ENCODE data around the gene INPP5A.
"Not testable (repeated sequence)": the region's sequence is repeated elsewhere in the genome, so short reads cannot be mapped to it uniquely, and the experiment has no call there.

Gene INPP5A

DNA sequence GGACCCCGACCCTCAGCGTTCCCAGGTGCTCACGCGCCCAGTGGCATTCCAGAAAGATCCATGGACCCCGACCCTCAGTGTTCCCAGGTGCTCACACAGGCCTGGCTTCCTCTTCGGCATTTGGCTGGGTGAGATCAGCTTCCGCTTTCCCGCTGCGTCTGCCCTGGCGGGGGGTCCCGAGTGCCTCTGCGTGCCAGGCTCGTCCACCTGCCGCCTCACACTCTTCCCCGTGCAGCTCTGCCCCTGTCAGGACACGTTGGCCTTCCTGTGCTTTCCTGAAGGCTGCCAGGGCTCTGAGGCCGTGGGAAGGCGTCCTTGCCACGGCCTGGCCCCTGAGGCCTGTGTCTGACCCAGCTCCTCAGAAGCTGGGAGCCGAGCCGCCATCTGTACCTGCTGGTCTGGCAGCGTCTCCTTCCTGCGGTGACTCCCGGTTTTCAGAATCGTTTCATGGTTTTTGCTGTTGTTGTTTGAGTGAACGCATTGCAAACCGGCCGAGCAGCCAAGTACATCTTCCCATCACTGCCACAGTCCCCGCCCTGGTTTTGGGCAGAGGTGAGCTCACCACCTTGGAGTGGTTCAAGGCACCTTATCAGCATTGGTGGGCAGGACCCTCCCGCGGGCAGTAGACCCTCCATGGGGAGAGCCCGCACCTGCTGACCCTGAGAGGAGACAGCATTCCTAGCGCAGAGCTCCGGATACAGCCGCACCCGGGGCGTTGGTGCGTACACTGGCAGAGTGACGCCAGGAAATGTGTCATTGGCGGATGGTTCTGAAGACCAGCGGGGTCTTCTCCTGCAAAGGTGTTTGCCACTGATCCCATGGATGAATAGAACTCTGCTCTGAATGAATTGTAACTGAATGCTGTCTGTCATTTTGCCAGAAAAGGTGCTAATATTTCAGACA, 231.0 kb downstream of the INPP5A start:
- DNase-seq (ENCODE audit: low read depth) = no peak

DNA sequence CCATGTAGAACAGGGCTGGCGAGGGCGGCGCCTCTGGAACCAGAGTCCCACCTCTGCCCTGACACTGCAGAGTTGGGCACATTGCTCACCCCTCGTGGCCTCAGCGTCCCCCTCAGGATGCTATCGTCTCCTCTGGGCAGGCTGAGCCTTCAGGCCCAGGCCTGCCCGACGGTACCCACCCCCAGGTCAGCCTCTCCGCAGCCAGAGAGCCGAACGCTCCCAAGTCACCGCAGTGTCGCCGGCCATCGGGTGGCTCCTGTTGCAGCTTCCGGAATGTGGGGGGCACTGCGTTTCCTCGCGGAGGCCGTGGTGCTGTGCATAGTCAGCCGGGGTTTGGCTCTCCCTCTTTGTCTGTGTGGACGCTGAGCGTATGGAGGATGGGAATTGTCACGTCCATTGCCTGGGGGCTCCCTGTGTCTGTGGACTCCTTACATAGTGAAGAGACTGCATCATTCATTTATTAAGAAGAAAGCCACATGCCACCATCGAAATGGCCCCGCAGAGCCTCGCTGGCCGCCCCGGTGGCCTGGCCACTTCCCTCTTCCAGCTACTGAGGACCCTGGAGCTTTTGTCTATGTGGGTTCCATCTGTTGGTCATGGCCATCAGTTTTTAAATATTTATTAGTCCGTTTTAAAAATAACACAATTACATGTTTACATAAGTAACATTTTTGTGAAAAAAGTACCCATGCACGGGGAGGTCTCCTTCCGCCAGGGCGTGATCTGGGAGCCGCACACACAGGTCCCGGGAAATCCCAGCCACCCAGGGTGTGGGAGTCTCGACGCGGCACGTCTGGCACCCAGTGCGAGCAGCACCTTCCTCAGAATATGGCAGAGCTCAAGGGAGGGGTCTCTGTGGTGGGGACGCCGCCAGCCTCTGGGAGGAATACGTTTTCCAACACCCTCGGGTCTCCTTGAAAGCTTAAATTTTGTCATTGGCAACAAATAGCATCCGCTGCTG, 232.8 kb downstream of the INPP5A start:
- no peak for DNase-seq (ENCODE audit: low read depth)

DNA sequence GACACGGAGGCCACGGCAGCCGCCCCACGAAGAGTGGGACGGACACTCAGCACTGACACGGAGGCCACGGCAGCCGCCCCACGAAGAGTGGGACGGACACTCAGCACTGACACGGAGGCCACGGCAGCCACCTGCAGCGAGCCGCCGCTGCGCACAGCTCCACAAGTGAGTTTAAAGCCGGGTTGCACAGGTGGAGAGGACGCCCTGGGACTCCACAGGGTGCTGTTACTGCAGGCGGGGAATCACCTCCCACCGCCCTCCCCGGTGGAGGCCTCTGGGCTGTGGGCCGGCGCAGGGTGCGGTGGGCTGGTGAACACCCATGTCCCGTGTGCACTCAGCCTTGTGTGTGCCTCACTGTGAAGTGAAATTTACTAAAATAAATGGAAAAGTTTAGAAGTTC, 235.2 kb downstream of the INPP5A start:
- DNase-seq (ENCODE audit: low read depth) = not testable (repeated sequence)

DNA sequence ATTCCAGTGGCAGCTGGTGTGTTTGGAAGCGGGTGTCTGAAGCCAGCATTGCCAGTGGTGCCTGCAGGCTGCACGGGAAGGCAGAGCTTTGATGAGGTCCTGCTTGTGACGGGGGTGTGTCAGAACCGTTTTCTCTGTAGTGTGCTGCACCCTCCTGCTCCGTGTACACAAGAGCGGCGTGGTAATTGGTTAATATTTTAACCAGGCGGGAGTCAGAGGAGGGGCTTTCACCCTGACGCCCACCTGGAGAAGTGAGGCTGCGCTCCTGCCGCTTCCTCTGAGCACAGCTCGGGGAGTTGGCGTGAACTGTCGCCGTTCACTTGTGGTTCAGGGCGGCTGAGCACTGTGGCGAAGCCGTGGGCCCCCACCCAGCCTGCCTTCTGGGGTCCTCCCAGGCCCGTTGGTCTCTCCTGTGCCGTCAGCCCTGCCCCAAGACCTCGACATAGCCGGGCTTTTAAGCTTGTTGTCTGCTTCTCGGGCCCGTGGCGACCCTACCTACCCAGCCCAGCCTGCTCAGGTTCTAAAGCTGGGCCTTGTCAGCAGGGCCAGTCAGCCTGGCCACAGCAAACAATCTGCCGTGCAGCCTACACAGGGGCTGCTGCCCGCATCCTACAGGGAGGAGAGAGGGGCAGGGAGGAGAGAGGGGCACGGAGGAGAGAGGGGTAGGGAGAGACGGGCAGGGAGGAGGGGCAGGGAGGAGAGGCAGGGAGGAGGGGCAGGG, 236.8 kb downstream of the INPP5A start:
- DNase-seq (ENCODE audit: low read depth) = no peak

DNA sequence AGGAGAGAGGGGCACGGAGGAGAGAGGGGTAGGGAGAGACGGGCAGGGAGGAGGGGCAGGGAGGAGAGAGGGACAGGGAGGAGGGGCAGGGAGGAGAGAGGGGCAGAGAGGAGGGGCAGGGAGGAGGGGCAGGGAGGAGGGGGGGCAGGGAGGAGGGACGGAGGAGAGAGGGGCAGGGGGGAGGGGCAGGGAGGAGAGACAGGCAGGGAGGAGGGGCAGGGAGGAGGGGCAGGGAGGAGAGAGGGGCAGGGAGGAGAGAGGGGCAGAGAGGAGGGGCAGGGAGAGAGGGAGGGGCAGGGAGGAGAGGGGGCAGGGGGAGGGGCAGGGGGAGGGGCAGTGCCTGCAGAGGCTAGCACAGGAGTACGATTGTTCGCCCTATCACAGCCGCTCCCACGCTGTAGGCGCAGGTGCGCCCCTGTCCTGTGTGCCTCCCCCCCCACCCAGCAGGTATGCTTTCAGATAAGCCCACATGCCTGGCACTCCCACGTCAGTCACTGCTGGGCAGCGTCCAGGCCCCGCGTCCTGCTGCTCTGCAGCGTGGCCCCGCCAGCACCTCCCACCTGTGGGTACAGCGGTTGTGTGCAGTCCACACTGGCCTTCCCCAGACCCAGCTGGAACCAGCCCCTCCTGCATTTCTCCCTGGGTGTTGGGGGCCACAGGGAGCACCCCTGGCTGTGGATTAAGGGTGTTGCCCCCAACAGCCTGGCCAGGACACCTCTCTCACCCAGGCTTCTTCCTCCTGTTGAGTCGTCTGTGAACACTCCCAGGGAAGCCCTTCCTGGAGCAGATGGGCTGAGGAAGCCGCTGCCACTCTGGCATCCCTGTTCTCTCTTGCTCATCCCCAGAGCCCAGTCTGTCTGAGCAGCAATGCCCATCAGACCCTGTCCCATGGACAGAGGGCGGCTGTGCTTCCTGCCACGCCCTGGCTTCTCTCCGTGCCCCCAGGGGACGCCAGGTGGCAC, 237.6 kb downstream of the INPP5A start:
- DNase-seq (ENCODE audit: low read depth) = no peak

DNA sequence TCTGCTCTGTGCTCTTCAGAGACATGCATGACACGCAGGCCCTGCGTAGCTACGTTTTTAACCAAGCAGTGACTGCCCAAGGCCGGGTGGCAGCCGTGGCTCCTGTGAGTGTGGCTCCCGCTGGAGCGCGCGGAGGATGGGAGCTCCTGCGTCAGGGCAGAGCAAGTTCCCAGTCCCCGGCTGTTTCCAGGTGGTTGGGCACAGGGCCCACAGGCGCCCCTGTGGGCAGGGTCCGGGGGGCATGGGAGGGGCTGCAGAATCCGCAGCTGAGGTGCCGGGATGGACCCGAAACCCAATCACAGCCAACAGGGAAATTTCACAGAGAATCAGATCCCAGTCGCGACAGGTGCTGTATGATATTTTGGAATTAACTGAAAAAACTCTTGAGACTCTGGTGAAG, 238.6 kb downstream of the INPP5A start:
- DNase-seq (ENCODE audit: low read depth) = no peak

DNA sequence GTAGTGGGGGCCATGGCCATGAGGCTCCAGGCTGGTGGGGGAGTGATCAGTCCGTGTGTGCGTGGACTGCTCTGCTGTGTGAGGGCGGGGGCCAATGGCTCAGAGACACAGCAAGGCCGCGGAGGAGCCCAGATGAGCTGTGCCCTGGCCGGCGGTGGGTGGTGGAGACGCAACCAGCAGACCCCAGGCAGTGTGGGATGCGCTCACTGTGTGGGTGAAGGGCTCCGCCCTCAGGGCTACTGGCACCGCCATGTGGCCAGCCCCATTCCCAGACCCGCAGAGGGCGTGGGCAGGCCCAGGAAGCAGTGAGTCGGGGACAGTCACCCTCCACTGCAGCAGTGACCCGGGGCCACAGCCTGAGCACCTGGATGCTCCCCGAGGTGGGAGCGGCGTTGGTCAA, 239.2 kb downstream of the INPP5A start:
- DNase-seq (ENCODE audit: low read depth) = no peak

DNA sequence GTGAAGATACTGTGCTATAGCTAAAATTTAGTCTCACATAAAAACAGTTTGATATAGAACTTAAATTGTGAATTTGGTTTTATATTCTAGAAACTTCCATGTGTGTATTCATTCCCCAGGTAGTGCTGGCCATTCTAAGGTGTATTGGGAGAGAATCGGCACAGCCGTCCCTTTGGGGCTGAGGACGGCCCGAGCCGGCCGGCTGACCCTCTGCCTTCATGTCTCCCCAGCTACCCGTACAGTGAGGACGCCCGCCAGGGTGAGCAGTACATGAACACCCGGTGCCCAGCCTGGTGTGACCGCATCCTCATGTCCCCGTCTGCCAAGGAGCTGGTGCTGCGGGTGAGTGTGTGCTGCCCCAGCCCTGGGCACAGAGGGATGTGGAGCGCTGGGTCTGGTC, 239.9 kb downstream of the INPP5A start:
- no peak for DNase-seq (ENCODE audit: low read depth)

DNA sequence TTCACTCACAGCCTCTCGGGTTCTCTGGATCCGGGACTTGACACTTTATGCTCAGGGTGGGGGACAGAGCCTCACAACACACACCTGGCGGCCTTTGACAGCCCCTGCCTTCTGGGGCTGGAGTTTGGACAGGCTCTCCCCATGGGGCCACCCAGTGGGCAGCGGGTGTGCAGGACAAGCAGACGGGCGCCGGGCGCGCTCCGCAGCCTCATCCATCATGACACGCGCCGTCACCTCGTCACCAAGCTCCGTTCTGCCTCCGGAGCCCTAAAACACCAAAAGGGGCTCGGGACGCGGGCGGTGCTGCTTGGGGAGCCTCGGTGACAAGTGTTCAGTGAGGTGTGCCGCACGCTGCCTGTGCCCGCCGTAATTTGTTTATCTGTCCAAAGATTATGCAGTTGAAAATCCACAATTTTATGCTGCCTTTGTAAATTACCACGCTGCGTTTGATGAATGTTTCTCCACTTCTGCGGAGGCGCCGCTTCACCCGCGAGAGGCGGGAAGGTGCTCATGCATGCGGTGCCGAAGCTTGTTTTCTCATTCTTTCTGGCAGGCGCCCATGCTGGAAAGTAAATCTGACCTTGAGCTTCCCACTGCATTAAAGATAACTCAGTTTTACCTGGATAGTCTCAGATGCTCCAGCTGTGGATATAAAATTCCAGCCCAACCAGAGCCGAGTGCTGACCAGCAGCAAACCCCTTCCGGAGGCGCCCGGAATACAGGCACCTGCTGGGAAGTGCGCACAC, 242.1 kb downstream of the INPP5A start:
- DNase-seq (ENCODE audit: low read depth) = no peak

DNA sequence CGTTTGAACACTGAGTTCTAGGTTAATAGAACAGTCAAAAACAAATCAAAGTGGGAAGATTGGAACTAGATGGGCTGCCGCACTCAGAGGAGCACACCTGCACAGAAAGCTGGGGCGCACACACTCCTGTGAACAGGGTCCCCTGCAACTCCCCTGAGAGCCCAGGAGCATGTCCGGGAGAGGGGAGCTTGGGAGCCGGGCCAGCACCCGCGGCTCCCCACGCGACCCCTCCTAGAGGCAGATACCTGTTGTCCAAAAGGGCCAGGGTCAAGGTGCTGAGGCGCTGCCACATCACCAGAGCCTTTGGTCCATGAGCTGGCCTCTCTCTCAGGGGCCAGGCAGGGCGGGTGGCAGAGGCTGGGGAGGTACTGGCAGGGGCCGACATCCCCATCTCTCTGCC, 242.8 kb downstream of the INPP5A start:
- no peak for DNase-seq (ENCODE audit: low read depth)

DNA sequence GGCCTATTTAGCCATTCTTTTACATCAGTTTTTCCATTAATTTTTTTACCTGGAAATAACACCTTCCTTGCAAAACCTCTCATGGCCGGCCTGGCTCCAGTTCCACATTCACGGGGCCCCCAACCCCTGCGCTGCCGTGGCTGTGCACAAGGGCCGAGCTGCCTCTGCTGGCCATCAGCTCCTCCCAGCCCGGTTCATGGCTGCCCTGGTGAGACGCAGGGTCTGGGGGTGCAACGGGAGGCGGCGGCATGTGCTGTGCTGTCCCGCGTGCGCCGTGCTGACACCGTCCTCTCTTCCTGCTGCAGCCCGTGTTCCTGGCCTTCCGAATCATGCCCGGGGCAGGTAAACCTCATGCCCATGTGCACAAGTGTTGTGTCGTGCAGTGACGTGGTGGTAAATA, 244.0 kb downstream of the INPP5A start:
- no peak for DNase-seq (ENCODE audit: low read depth)

DNA sequence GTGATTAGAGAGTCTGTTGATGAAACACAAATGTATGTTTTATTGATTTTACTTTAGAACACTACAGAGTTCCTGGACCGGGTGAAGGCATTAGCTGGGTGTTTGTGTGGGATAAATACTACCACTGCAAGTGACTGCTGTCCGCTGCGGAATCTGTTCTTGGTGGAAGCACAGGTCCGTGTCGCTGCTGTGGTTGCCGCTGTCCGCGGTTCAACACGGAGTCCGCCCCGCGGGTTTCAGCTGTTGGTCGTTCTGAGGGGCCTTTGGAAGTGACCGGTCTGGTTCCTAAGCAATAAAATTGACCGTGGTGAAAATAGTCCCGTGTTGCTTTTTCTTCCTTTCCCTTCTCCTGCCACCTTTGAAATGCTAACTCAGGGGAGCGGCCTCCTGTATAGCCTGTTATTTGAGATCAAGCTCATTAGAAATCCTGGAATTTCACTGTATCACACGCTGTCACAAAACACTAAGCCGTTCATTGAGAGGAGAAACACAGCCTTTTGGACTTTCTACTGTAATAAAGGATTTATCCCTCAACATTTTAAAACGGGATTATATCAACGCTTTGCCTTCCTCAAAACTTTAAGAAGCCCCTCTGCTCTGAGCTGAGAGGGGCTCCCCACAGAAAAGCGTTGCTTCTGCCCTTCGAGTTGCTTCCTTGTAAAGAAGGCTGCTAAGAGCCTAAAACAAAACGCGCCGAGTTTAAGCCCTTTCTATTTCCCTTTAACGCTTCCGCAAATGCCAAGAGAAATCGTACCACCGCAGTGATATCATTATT, 245.8 kb downstream of the INPP5A start:
- DNase-seq (ENCODE audit: low read depth) = no peak

DNA sequence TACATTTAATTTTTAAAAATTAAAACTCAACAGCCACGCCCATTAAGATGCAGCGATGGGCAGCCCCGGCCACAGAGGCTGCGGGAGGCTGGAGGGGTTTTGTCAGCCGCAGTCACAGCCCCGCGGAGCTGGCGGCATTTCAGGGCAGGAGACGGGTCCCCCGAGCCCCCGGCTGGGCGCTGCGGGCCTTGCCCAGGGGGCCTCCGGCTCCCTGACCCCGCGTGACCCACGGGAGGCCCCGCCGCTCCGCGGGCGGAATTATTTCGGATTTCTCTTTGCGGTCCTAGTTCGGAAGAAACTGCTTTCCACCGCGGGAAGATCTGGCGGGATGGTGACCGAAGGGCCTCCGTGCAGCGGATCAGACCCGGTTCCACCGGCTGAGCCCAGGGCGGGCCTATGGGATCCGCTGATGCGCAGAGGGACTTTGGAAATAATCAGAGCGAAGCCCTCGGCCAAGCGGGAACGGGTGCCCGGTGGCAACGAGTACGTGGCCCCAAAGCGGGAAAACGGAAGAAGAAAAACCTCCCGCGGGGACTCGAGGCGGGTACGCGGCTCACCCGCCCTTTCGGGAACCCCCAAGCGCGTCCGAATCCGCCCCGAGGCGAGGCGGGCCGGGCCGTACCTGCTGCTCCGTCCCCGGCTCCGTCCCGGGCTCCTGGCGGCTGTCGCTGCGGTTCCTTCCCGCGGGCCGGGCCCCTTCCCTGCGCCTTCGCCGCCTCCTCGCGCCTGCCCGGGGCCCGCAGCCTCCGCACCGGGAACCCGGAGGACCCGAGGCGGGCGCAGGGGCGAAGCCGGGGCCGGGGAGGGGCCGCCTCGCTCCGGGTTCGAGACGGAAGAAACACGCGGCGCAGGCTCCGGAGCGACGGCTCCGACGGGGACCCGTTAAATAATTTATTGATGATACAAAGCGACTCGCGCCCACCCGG, 246.6 kb downstream of the INPP5A start:
- no peak for DNase-seq (ENCODE audit: low read depth)

DNA sequence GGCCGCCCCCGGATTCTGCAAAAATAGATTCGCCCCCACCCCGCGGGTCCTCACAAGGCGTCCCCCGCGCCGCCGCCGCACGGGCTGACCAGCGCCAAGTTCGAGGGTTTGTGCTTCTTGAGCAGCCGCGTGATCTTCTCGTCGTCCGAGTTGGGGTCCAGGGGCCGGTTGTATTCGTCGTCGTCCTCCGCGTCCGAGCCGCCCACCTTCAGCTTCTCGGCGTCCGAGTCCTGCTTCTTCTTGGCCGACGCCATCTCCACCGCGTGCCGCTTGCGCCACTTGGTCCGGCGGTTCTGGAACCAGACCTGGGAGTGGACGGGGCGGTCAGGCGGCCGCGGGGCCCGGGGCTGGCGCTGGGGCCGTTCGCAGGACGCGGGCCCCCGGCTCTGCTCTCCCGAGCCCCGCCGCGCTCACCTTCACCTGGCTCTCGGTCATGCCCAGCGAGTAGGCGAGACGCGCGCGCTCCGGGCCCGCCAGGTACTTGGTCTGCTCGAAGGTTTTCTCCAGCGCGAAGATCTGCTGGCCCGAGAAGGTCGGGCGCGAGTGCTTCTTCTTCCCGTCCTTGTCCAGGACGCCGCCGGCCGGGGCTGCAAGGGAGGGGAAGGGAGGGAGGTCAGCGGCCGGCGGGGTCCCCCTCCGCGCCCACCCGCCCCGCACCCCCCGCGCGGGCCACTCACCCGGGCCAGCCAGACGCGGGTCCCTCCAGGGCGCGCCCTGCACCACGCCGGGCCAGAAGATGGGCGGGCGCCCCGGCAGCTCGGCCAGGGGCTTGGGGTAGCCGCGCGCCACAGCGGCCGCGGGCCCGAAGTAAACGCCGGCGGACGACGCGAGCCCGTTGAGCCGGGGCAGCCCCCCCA, 247.5 kb downstream of the INPP5A start:
- no peak for DNase-seq (ENCODE audit: low read depth)

DNA sequence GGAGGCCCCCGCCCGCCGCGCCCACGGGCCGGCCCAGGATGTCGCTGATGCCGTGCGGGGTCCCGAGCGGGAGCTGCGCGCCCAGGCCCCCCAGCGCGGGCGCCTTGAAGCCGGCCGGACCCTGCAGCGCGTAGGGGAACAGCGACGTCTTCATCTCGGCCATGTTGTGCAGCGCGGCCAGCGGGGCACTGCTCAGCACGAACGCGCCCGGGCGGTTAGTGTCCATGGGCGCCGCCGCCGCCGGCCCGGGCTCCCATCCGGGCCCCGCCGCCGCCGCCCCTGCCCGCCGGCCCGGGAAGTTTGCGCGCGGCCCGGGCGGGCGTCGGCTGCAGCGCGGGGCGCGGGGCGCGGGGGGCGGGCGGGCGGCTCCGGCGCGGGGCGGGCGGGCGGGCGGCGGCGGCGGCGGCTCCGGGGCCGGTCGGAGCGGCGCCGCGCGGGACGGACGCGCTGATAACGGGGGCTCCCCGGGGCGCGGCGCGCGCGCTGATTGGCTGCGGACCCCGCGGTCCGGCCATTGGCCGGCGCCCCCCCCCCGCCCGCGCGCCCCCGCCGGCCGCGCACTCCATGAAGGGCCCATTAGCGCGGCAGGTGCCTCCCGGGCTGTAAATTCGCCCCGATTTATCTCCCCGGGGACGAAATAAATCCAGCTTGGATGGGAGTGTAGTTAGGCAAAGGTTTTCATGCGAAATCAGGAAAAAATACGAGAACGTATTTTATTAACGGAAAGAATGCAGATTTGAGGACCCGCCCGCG, 248.3 kb downstream of the INPP5A start, which contains the start of gene NKX6-2:
Gene NKX6-2 (minus strand): TSS at position 425 of the 753 bp plus-strand sequence. CDS start 199 bp downstream, at position 226.
- DNase-seq (ENCODE audit: low read depth) = no peak

DNA sequence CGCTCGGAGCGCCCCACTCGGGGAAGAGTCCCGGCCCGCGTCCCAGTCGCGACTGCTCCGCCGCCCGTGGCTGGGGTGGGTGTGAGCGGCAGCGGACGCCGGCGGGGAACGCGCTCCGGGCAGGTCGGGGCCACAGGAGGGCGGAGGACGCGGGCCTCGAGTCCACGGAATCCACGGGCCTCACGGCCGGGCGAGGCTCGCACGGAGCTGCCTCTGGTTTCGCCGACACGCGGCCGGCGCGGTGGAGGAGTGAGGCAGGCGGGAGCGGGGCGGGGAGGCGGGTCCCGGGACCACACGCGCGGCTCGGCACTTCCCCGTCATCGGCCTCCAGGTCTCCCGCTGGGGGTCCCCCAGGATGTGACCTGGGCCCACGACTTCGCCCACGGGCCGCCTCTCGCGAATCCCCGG, 248.9 kb downstream of the INPP5A start:
- no peak for DNase-seq (ENCODE audit: low read depth)

Measured in stimulated activated CD8-positive, alpha-beta memory T cell treated with anti-CD3 and anti-CD28 coated beads, Interleukin-4, amount 100 ng/mL, for 24 hours (primary cell).